Lower leg skin (tissue), 3 donors: ENCODE data around the gene TAF1B.

Experiments used
- CTCF ChIP-seq, 3 donors: fragments of 450-650 bp; IDR thresholded peaks; one replicate each; pipeline ENCODE4 v1.5.1; 2016; ENCODE audit warnings: antibody characterized with exemption in 3 of 3, mild to moderate bottlenecking in 3 of 3, moderate library complexity in 2 of 3
- POLR2A ChIP-seq, 2 donors: fragments of 450-650 bp; IDR thresholded peaks; one replicate each; pipeline ENCODE4 v1.6.1; 2016 to 2017; ENCODE audit warnings: antibody characterized with exemption in 2 of 2, mild to moderate bottlenecking in 1 of 2, moderate library complexity in 1 of 2

DNA sequence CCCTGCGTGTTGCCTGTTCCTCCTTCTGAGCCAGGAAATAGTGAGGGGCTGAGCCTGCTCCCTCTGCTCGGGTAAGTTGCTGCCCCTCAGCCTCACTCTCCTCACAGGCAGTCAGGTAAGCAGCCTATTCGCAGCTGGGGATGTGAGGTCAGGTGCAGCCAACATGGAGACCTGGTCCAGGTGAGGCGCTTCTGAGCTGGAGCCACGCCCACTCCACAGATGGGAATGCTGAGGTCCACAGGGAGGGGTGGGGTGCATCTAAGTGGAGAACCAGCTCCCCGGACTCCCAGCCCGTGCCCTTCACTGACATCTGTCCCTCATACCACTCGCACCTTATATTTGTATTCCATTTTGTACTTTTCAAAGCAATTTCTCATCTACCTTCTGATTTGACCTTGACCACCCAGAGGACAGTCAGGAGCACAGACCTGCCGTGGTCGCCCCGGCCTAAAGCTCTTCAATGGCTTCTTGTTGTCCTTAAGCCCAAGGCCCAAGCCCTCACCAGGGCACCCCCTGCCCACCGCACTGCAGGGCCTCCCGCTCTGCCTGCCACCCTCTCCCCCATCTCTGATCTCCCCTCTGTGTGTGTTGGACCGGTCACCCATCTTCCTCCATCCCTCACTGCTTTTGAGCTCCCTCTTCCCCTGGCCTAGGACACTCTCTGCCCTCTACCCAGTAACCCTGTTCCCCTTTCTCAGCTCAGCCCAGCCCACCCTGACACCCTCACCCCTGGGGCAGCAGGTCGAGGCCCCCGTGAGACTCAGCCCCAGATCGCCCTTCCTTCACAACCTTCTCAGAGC is 49.2 kb upstream of the TAF1B start:
- TF ChIP-seq CTCF (IDR thresholded peaks at IDR 0.05) (no peak), POLR2A (IDR thresholded peaks at IDR 0.05) (no peak)
